ENCODE results near the gene FTL.
A peak's percentile ranks its signal among the peaks of the same experiment; 100 is the strongest.

FTL gene

DNA sequence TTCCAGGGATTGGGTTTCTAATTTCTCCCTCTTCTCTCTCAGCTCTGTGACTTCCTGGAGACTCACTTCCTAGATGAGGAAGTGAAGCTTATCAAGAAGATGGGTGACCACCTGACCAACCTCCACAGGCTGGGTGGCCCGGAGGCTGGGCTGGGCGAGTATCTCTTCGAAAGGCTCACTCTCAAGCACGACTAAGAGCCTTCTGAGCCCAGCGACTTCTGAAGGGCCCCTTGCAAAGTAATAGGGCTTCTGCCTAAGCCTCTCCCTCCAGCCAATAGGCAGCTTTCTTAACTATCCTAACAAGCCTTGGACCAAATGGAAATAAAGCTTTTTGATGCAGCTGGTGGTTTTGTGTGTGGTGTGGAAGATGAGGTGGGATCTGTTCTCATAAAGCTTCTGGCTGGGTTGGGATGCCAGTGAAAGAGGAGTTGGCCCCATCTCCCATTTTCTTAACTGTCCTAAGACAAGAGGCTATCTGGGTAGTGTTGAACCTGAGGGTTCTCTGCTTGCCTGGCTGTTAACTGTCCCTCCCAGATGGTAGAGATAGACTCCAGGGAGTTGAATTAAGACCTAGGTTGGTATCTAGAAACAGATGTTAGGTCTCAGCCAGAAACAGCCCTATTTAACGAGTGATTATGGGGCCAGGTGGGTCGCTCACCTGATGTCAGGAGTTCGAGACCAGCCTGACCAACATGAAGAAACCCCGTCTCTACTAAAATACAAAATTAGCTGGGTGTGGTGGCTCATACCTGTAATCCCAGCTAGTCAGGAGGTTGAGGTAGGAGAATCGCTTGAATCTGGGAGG lies 1.6 kb downstream of the FTL start:
- peak in 1 of 2 experiments; percentile 14 for DNase-seq

DNA sequence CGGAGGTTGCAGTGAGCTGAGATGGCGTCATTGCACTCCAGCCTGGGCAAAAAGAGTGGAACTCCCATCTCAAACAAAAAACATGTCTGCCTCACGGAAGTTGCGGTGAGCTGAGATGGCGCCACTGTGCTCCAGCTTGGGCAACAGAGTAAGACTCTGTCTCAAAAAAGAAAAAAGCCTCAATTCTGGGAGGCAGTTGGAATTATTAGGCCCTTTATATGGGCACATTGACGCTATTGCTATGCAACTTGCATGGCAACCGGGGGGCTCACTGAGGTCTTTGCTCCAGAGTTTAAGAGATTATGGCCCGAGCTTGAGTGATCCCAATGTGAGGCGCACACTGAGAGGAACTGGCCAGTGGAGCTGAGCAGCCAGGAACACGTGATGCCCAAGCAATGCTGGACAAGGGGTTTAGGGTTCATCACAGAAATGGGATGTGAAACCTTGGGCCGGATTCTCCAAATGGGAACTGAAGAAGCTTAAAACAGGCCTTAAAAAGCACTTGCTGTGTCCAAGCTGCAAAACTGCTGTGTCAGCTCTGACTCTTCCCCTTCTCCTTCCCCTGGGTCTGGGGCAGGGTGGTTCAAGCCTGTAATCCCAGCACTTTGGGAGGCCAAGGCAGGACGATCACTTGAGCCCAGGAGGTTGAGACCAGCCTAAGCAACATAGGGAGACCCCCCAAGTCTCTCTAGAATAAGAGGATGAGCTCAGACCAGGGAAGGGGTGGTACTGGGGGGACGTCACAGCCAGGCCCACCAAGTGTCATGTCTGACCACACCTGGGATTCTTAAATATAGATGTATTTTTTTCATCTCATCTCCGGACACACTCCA lies 2.5 kb downstream of the FTL start:
- DNase-seq: no peak

DNA sequence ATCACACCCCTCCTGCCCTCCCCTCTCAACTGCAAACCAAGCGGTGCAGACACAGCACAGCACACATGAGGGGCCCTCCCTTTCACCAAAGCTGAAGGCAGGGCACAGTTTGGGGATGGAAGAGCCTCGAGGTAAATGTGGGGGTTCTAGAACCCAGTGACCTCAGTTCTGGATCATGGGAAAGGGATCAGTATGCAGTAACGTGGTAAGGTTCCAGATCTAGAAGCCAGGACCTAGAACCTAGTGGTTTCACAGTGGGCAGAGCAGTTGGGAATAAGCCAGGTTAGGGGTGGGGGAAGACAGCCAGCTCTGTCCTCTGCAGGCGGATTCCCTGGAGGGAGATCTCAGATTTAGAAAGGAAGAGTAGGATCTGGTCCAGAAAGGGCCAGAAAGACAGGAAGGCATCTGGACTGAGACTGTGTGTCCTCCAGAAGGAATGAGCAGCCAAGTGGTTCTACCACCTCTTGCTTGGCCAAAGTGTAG lies 3.1 kb downstream of the FTL start:
- no peak for DNase-seq

DNA sequence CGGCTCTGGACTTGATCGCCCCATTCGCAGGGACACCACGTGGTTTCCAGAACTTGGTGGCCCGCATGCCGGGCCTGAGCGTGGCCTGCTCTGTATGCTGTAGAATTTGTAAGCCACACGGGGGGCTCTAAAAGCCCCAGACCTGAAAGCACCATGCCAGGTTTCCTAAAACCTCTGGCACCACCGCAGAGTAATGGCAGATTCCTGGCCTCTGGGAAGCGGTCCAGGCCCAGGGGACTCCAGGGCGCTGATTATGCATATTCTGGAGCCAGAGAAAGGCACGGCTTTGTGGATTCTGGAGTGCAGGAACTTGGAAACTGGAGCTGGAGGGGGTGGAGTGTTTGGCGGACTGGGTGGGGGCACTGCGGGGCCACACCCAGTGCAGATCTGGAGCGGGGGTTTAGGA lies 3.7 kb downstream of the FTL start:
- no peak for DNase-seq

DNA sequence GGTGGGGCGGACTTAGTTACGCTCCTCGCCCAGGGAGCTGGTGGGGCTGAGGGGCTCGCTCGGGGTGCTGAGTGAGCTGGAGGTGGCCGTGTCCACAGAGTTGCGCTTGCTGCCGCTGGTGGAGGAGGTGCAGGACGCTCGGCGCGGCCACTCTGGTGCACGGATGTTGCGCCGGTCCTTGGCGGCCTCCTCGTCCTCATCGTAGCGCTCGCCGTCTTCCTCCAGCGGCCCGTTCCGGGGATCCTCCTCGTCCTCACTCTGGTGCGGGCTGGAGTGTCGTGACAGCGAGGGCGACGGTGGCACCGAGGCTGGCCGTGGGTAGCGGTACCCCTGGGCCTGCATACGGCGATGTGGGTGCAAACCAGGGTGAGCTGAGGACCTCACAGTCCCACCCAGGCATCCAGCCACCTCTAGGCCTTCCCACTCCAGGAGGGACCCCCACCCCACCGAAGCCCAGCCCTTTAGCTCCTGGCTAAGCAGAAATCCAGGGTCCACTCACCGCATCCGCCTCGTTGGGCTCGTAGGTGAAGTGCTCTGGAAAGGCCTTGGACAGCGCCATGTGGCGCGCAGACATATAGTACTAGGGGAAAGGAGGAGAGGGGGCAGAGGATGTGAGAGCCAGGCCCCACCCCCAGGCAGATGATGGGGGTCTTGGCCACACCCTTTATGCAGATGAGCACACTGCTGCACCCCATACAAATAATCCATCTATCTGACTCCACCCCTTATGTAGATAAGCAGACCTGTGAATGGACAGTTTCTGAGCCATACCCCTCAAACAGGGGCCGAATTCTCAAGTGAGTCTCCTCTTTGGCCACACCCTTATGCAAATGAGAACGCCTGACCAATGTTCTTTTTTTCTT lies 4.4 kb downstream of the FTL start:
- DNase-seq: no peak

DNA sequence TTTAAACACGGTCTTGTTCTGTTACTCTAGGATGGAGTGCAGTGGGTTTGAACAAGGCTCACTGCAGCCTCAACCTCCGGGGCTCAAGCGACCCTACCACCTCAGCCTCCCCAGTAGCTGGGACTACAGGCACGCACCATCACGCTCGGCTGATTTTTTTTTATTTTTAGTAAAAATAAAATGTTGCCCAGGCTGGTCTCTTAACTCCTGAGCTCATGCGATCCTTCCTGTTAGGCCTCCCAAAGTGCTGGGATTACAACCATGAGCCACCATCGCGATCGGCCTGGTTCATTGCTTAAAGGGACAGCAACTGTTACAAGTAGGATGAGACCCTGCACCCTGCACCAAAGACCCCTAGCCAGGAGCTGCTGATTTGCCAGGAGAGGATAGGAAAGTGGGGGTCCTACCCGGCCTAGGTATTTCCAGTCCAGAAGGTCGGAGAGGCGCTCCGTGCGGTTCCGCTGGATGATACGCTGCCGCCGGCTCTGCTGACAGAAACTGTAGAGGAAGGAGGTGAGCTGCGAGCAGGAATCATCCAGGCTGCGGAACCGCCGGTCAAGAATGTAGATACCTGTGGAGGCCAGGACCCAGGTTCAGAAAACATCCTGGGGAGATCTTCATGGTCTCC lies 5.1 kb downstream of the FTL start:
- DNase-seq: no peak

DNA sequence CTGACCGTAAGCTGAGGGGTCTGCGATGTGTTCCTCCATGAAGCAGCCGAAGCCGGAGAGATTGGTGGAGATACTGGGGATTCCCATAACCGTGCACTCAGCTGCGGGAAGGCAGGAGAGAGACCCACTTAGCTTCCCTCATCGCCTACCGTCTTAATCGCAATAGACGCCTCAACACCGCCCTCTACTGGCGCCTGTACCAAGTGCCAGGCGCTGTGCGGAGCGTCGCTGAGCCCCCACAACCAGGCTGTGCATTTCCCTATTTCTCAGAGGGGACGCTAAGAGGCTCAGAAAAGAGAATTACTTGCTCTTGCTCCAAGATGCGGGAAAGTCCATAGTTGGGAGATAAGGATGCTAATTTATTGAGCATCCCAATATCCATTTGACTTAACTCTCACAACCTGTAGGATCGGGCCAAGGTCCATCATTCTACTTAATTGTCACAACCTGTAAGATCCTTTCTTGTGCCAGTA lies 5.8 kb downstream of the FTL start:
- DNase-seq: peak; percentile 39 to 61

DNA sequence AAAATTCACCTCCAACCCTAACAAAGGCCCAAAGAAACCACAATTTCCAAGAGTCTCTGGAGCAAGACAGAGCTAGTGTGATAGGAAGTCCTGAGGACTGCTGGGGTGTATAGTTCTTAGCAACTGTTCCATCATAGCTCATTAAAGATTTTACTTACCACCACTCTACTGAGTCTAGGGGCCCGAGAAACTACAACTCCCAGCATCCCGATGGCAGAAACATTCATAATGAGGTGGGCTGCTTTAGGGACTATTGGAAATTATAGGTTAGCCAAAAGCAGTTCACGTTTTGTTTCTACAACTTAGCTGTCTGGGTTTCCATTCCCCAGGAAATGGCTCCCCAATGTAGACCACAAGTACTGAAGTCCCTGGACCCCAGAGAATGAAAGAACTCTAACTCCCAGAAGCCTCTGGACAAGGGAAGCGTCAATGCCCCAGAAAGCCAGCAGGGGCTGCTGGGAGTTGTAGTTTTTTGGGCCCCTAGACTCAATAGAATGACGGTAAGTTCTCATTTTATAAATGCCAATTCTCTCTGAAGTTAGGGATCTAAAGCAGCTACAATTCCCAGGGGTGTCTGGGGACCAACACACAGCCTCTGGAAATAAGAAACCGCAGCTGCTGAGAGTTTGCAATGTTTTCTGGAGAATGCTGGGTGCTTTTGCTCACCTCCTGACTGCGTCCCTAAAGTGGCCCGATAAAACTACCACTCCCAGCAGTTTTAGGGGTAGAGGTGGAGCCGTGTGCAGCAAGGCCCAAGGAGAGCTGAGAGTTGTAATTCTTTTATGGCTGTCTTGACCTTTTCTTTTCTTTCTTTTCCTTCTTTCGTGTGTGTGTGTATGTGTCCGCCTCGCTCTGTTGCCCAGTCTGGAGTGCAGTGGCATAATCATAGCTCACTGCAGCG lies 11.1 kb downstream of the FTL start:
- DNase-seq: no peak

DNA sequence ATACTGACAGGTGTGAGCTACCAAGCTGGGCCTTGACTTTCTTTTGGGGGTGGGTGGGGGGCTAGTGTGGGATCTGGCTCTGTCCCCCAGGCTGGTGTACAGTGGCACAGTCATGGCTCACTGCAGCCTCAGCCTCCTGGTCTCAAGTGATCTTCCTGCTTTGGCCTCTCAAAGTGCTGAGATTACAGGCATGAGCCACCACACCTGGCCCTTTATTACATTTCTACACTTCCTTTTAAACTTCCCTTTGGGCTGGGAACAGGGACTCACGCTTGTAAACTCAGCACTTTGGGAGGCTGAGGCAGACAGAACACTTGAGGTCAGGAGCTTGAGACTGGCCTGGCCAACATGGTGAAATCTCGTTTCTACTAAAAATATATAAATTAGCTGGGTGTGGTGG lies 12.0 kb downstream of the FTL start:
- DNase-seq: no peak

DNA sequence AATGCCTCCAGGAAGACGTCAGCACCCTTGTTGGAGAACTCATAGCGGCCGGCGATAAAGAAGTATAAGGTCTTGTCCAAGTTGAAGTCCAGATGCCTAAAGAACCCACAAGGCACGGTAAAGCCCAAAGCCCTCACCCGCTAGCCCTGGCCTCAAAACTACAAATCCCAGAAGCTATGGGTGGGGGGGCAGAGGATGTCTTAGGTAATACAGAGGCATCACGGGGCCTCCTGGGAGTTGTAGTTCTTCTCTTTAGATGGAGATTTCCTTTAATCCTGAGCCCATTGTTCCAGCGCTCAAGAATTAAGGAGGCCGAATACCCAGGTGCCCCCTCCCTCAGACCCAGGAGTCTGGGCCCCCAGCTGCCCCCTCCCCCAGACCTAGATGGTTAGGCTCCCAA lies 17.2 kb downstream of the FTL start:
- DNase-seq: no peak

DNA sequence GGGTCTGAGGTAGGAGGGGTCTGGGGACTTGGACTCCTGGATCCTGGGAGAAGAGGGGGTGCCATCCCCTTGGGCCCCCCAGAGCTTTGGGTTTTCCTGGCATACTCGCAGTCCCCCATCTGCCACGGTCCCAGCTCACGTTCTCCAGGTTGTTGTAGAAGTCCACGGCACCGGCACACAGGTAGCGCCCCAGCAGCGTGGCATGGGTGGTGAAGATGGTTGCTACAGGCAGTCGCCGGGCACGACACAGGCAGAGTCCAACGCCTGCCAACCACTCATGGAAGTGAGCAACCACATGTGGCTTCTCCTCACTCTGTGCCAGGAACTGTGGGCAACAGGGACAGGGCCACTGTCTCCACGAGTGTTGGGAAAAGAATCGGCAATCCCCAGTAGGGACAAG lies 20.6 kb downstream of the FTL start:
- no peak for DNase-seq

DNA sequence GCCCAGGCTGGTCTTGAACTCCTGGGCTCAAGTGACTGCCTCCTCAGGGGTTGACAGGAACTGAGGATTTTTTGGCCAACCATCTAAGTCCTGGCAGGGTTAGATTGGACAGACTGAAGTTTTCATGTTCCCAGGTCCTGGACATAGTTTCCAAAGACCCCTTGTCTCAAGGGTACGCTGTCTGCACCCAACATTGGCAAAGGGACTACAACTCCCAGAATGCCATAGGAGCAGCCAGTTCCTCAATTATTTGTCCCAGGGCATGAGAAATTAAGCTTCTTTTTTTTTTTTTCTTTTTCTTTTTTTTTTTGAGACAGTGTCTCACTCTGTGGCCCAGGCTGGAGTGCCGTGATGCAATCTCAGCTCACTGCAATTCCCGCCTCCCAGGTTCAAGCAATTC lies 21.1 kb downstream of the FTL start:
- no peak for DNase-seq

DNA sequence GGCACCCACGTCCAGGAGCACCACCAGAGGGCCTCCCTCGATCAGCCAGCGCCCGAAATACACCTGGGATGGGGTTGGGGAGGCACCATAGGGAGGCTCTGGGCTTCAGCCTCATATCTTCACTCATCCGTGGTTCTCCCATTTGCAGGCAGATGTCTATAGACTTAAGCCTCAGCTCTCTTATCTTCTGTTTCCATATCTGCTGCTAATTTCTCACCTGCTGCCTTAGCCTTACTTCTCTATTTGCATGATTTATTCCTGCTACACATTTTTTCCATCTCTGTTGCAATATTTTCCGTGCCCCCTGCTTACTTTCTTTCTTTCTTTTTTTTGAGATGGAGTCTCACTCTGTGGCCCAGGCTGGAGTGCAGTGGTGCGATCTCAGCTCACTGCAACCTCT lies 22.2 kb downstream of the FTL start:
- no peak for DNase-seq

DNA sequence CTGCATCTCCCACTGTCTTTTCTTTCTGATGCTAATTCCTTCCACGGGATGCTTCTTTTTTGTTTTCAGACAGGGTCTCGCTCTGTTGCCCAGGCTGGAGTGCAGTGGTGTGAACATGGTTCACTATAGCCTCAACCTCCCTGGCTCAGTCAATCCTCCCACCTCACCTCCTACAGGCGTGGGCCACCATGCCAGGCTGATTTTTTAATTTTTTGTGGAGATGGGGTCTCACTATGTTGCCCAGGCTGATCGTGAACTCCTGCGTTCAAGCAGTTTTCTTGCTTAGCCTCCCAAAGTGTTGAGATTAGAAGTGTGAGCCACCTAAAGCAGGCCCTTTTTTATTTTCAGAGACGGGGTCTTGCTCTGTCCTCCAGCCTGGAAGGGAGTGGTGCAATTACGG lies 23.2 kb downstream of the FTL start:
- DNase-seq: no peak

DNA sequence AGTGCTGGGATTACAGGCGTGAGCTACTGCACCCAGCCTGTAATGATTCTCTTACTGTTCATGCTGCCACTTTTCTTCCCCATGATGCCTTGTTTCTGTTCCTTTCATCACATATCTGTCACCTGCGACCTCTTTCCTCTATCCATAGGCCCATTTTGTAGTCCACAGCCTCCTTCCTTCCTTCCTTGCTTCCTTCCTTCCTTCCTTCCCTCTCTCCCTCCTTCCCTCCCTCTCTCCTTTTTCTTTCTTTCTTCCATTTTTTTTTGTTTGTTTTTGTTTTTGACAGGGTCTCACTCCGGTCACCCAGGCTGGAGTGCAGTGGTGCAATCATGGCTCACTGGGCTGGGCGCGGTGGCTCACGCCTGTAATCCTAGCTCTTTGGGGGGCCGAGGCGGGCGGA lies 23.8 kb downstream of the FTL start:
- no peak for DNase-seq

DNA sequence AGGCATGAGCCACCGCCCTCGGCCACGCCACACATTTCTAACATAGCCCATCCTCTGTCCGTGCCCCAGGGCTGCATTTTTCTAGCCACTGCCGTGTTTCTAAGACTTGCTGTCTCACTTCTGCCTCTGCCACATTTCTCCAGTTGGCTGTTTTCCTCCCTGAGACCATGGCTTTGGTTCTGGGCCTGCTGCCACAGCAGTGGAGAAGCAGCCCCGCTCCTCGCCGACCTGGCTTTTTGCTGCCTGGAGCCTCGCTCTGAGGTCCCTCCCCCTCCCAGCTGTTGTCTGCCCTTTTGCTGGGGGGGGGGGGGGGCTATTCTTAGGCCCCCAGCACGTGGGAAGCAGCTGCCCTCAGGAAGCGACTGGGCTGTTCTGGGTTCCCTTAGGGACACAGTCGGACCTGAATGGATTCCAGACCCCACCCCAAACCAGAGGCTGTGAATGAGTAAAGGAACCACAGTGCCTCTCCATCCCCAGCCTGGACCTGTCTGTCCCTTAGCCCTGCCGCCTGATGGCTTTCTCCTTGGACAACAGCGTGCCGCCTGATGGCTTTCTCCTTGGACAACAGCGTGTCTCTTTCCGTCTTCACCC lies 24.7 kb downstream of the FTL start:
- no peak for DNase-seq

DNA sequence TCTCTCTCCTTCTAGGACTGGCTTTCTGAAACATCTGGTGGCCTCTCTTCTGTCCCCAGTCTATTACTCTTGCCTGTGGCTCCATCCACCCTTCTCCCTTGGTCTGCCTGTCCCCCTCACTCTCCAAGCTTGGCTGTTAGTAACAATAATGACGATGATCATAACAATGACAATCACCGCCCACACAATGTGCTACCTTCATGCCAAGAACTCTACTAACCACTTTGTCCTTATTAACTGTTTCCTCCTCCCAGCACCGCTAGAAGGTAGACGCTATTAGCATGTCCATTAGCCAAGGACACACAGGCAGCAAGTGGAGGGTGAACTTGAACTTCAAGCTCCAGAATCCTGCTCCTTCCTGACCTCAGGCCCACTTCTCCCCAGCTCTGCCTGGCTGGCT lies 25.3 kb downstream of the FTL start:
- no peak for DNase-seq

DNA sequence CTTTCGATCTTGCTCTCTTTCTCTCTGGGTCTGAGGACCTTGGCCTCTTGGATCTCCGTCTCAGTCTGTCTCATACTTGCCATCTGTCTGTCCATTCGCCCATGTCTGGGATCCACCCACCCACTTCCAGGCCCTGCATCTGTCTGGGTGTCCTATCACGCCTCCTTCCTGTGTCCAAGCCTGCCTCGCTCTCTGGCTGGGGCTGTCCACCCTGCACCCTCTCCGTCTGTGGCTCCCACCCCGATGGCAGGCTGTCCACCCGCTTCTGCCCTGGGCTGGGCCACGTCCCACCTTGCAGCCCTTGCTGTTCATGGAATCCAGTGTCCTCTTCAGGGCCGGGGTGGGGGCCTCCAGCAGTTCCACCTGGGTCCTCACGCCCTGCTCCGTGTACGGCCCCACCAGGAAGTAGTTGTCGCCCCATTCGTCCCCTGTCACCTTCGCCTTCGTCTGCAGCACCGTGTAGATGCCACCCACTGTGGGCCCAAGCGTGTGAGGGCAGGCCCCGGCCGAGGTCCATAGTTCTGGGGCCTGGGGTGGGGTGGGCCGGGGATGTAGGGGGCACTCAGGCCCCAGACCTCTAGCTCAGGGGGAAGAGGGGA lies 26.0 kb downstream of the FTL start:
- no peak for DNase-seq

DNA sequence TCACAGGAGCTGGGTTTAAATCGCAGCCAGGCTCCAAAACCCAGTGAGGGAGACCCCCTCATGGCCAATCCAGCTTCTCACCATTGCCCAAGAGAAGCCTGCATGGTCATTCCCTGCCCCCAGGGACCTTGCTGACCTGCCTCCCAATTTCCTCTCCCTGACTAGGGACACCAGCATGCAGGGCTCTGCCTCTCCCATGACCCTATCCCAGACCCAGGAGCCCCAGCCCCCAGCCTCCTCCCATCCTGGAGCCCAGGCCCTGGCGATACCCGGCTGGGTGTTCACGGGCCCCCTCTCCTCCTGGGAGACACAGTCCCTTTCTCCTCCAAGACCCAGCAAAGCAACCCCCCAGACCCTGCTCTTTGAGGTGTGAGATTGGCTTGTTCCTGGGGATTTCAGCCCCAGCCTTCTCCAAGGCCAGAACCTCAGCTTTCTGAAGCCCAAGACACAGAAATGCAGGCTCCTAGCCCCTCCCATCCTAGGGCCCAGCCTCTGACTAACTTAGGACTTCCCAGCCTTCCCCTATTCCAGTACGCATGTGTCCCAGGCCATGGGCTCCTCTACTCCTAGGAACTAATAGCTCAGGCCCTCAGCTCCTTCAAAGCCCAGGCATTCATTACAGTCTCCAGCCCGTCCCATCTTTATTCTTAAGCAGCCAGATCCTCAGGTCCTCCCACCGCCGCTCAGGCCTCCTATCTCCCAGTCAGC lies 26.9 kb downstream of the FTL start:
- peak; percentile 21 to 33 for DNase-seq

DNA sequence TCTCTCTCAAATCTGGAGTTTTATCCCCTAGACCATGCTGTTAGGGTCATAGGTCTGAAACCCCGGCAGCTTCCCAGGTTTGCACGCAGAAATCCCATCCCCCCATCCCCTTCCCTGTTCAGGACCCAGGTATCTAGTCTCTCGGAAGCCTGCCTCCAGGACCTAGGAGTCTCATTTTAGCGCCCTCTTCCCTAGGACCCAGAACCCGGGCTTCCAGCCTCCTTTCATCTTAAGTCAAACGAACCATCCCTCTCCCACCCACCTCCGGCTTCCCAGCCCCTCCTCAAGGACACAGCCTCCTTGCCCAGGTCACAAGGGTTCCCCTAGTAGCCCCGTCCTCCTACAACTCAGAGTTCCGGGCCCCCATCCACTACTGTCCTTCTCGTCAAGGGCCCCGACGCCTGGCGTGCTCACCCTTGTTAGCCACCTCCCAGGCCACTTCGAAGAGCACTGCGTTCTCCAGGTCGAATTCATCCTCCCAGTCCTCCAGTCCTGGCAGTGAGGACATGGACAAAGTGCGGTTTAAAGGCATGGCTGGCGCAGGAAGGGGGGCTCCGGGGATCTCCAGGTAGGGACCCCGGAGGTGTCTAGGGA lies 27.6 kb downstream of the FTL start:
- DNase-seq: no peak
